Transverse colon (tissue), 4 donors: ENCODE data around the gene CTBP2.

ENCODE experiments used
- POLR2A ChIP-seq: fragments of 450-650 bp; IDR thresholded peaks from one replicate; pipeline ENCODE4 v1.6.1; 2016; ENCODE audit warnings: antibody characterized with exemption, mild to moderate bottlenecking, moderate library complexity
- POLR2AphosphoS5 ChIP-seq, 3 donors: sonication (generic); formaldehyde crosslinking; IDR thresholded peaks; one replicate each; pipeline ENCODE4 v1.6.1; 2016; ENCODE audit warnings: antibody characterized with exemption in 3 of 3
- TF ChIP-seq, protein P1 (sequence below), 5 experiments: fragments of 200-600 bp in 3 of 5; fragments of 450-650 bp in 2 of 5; sonication (generic) in 3 of 5; IDR thresholded peaks; 1 replicate in 2 of 5; 2 replicates in 3 of 5; pipeline ENCODE4 v1.5.1; 2016 to 2017; ENCODE audit warnings: antibody characterized with exemption in 5 of 5, inconsistent platforms in 3 of 5, mild to moderate bottlenecking in 2 of 5, moderate library complexity in 1 of 5

DNA sequence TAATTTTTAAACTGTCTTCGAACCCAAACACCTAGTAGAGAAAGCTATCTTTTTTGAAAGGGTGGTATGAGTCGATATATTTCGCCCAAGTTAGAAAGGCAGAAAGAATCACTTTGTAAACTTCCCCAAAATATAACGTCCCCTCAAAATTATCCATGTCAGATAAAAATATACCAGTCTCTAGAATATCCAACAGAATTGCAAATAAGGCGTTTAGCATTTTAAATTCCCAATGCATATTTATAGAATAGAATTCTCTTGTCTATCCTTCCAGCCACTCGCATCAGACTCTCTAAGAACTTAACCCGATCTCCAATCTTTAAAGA, 2.1 kb downstream of the CTBP2 start:
- TF ChIP-seq, protein P1, sequence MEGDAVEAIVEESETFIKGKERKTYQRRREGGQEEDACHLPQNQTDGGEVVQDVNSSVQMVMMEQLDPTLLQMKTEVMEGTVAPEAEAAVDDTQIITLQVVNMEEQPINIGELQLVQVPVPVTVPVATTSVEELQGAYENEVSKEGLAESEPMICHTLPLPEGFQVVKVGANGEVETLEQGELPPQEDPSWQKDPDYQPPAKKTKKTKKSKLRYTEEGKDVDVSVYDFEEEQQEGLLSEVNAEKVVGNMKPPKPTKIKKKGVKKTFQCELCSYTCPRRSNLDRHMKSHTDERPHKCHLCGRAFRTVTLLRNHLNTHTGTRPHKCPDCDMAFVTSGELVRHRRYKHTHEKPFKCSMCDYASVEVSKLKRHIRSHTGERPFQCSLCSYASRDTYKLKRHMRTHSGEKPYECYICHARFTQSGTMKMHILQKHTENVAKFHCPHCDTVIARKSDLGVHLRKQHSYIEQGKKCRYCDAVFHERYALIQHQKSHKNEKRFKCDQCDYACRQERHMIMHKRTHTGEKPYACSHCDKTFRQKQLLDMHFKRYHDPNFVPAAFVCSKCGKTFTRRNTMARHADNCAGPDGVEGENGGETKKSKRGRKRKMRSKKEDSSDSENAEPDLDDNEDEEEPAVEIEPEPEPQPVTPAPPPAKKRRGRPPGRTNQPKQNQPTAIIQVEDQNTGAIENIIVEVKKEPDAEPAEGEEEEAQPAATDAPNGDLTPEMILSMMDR (IDR thresholded peaks at IDR 0.05), result no peak
- no peak for TF ChIP-seq POLR2A
- TF ChIP-seq POLR2AphosphoS5 (IDR thresholded peaks at IDR 0.05), result no peak
